GM23338 (cell line): ENCODE measurements around the gene DMBX1. TPM values are rescaled to one million over a fixed set of nuclear protein-coding genes. Genes with fewer than 3 reads are reported as not detected.

Source experiments
- ATAC-seq: fragments of 200-7000 bp; cut with Tn5 transposase; 3 replicates; pipeline ENCODE4 v1.9.1; 2020
- DNase-seq: peaks from one replicate; pipeline ENCODE4 v3.0.0-alpha.2; 2015; ENCODE audit warnings: low spot score
- H2AFZ ChIP-seq: fragments of 200-600 bp; sonication (generic); 2 replicates; pipeline ENCODE4 v1.8.0; 2016; ENCODE audit warnings: antibody characterized with exemption, mild to moderate bottlenecking, moderate library complexity
- H3F3A ChIP-seq: fragments of 200-600 bp; sonication (generic); replicated peaks from 2 replicates; pipeline ENCODE4 v1.8.0; 2017; ENCODE audit warnings: antibody characterized with exemption, mixed run types, low read depth
- H3K27ac ChIP-seq: fragments of 200-600 bp; sonication (generic); 2 replicates; pipeline ENCODE4 v1.6.1; 2016; ENCODE audit warnings: low read depth
- H3K27me3 ChIP-seq: fragments of 200-600 bp; sonication (generic); 2 replicates; pipeline ENCODE4 v1.8.0; 2016; ENCODE audit warnings: mild to moderate bottlenecking, mixed run types, moderate library complexity; ENCODE audit not compliant: insufficient read depth
- H3K36me3 ChIP-seq: fragments of 200-600 bp; sonication (generic); 2 replicates; pipeline ENCODE4 v1.8.0; 2016; ENCODE audit warnings: mild to moderate bottlenecking; ENCODE audit not compliant: insufficient read depth
- H3K4me1 ChIP-seq: fragments of 200-600 bp; sonication (generic); 2 replicates; pipeline ENCODE4 v1.8.0; 2016; ENCODE audit warnings: mild to moderate bottlenecking, moderate library complexity; ENCODE audit not compliant: insufficient read depth
- H3K4me2 ChIP-seq: fragments of 200-600 bp; sonication (generic); 2 replicates; pipeline ENCODE4 v1.7.1; 2017; ENCODE audit warnings: mixed run types
- H3K4me3 ChIP-seq: fragments of 200-600 bp; sonication (generic); 2 replicates; pipeline ENCODE4 v1.6.1; 2016; ENCODE audit warnings: mixed run types
- H3K79me2 ChIP-seq: fragments of 200-600 bp; sonication (generic); replicated peaks from 2 replicates; pipeline ENCODE4 v1.8.0; 2017; ENCODE audit warnings: mild to moderate bottlenecking; ENCODE audit not compliant: insufficient read depth
- H3K9me2 ChIP-seq: fragments of 200-600 bp; sonication (generic); 2 replicates; pipeline ENCODE4 v1.8.0; 2017; ENCODE audit not compliant: insufficient read depth
- H4K20me1 ChIP-seq: fragments of 200-600 bp; sonication (generic); replicated peaks from 2 replicates; pipeline ENCODE4 v1.8.0; 2017; ENCODE audit warnings: mild to moderate bottlenecking; ENCODE audit not compliant: insufficient read depth
- H3K27ac Mint-ChIP-seq: 2 replicates; pipeline ENCODE4 v1.8.0; 2020; ENCODE audit warnings: inconsistent platforms, mild to moderate bottlenecking, moderate library complexity, mixed read lengths
- H3K27me3 Mint-ChIP-seq: 3 replicates; pipeline ENCODE4 v1.8.0; 2022; ENCODE audit warnings: low read depth, mild to moderate bottlenecking, moderate library complexity, mixed read lengths, inconsistent platforms; ENCODE audit not compliant: insufficient read depth, poor library complexity
- H3K36me3 Mint-ChIP-seq: 3 replicates; pipeline ENCODE4 v1.8.0; 2021; ENCODE audit warnings: low read depth, mild to moderate bottlenecking, inconsistent platforms, moderate library complexity, mixed read lengths
- H3K4me1 Mint-ChIP-seq: 3 replicates; pipeline ENCODE4 v1.8.0; 2020; ENCODE audit warnings: mild to moderate bottlenecking, inconsistent platforms, mixed read lengths
- H3K4me3 Mint-ChIP-seq: 3 replicates; pipeline ENCODE4 v1.8.0; 2021; ENCODE audit warnings: moderate library complexity, mild to moderate bottlenecking, inconsistent platforms, mixed read lengths
- H3K9me3 Mint-ChIP-seq: 3 replicates; pipeline ENCODE4 v1.8.0; 2020; ENCODE audit warnings: moderate library complexity, mild to moderate bottlenecking, inconsistent platforms, mixed read lengths
- CREB1 ChIP-seq: fragments of 250-450 bp; sonication (Bioruptor Pico); IDR thresholded peaks from 2 replicates; pipeline ENCODE4 v1.5.0; 2020; ENCODE audit warnings: low read depth, mild to moderate bottlenecking, moderate library complexity
- EZH2 ChIP-seq: fragments of 200-600 bp; sonication (generic); IDR thresholded peaks from one replicate; pipeline ENCODE4 v1.8.0; 2017; ENCODE audit warnings: antibody characterized with exemption, mild to moderate bottlenecking, low read depth; ENCODE audit not compliant: unreplicated experiment
- EZH2phosphoT487 ChIP-seq: fragments of 200-600 bp; sonication (generic); IDR thresholded peaks from one replicate; pipeline ENCODE4 v1.8.1; 2018; ENCODE audit warnings: antibody characterized with exemption; ENCODE audit not compliant: unreplicated experiment
- JUNB ChIP-seq: IDR thresholded peaks from one replicate; pipeline ENCODE4 v1.6.1; 2016; ENCODE audit warnings: antibody characterized with exemption; ENCODE audit not compliant: unreplicated experiment
- NANOG ChIP-seq: IDR thresholded peaks from 2 replicates; pipeline ENCODE4 v1.6.1; 2016; ENCODE audit warnings: antibody characterized with exemption, borderline replicate concordance
- POLR2AphosphoS5 ChIP-seq: IDR thresholded peaks from 2 replicates; pipeline ENCODE4 v1.6.1; 2016; ENCODE audit warnings: antibody characterized with exemption, low read depth
- STAT1 ChIP-seq: IDR thresholded peaks from one replicate; pipeline ENCODE4 v1.6.1; 2016; ENCODE audit warnings: antibody characterized with exemption; ENCODE audit not compliant: unreplicated experiment
- ZNF114 ChIP-seq: fragments of 250-450 bp; sonication (Bioruptor Pico); IDR thresholded peaks from 2 replicates; pipeline ENCODE4 v1.5.0; 2020; ENCODE audit warnings: mild to moderate bottlenecking, moderate library complexity
- ZNF331 ChIP-seq: fragments of 250-450 bp; sonication (Bioruptor Pico); IDR thresholded peaks from 2 replicates; pipeline ENCODE4 v1.5.0; 2020; ENCODE audit warnings: low read depth, mild to moderate bottlenecking, moderate library complexity
- ZNF462 ChIP-seq: fragments of 250-450 bp; sonication (Bioruptor Pico); IDR thresholded peaks from 2 replicates; pipeline ENCODE4 v1.5.0; 2020; ENCODE audit warnings: mild to moderate bottlenecking, moderate library complexity
- polyA plus RNA-seq: library from polyadenylated mRNA; unstranded; fragments of >200 nt; fragmentation: Nextera tagmentation; extraction: Ambion mirVana; gene quantifications from 2 replicates; pipeline ENCODE4 v1.2.1, GENCODE V29; 2016
- total RNA-seq: library from RNA; depleted of rRNA; stranded (reverse); fragments of >200 nt; shearing (Covaris generic); gene quantifications from 2 replicates; pipeline ENCODE4 v1.2.3, GENCODE V29; 2014
- TF ChIP-seq, protein P1 (sequence below): IDR thresholded peaks from 2 replicates; pipeline ENCODE4 v1.6.1; 2016; ENCODE audit warnings: antibody characterized with exemption
- TF ChIP-seq, protein P2 (sequence below), 2 experiments: fragments of 200-600 bp in 1 of 2; sonication (generic) in 1 of 2; conservative IDR thresholded peaks; 2 replicates each; pipeline versions ENCODE4 v1.5.1 to v1.6.1; 2016 to 2017; ENCODE audit warnings: antibody characterized with exemption in 2 of 2, low read depth in 2 of 2, mild to moderate bottlenecking in 2 of 2, moderate library complexity in 1 of 2
- TF ChIP-seq, protein P3 (sequence below): IDR thresholded peaks from one replicate; pipeline ENCODE4 v1.6.1; 2018; ENCODE audit warnings: antibody characterized with exemption; ENCODE audit not compliant: unreplicated experiment

The DMBX1 gene
- total and polyA plus RNA-seq, 2 experiments from 2014 or later, result 0.11 TPM; not detected in 1

- no peak overlapping the region for H3K4me2 ChIP-seq
- H4K20me1 ChIP-seq, result peaks cover 4% of the 10 kb centered on the region; the same call in 1 of the 2 replicates
- H3K4me1 ChIP-seq, result peaks cover 9% of the 10 kb centered on the region; the same call in 1 of the 2 replicates
- Mint-ChIP-seq H3K27ac (no peak overlapping the region), H3K4me3 (no peak overlapping the region), H3K27me3 (peaks cover 58% of the 10 kb centered on the region), H3K36me3 (no peaks in the 10 kb centered on the region; the same call in 2 of the 3 replicates), H3K9me3 (no peaks in the 10 kb centered on the region), H3K4me1 (peaks cover 46% of the 10 kb centered on the region)
- no peaks in the 10 kb centered on the region for H3K79me2 ChIP-seq
- H2AFZ ChIP-seq, result no peak overlapping the region
- H3K4me3 ChIP-seq, result no peak overlapping the region
- no peak for TF ChIP-seq POLR2AphosphoS5
- no peak for TF ChIP-seq ZNF114 (CRISPR knock-in tag)
- TF ChIP-seq, protein P1, sequence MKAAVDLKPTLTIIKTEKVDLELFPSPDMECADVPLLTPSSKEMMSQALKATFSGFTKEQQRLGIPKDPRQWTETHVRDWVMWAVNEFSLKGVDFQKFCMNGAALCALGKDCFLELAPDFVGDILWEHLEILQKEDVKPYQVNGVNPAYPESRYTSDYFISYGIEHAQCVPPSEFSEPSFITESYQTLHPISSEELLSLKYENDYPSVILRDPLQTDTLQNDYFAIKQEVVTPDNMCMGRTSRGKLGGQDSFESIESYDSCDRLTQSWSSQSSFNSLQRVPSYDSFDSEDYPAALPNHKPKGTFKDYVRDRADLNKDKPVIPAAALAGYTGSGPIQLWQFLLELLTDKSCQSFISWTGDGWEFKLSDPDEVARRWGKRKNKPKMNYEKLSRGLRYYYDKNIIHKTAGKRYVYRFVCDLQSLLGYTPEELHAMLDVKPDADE, result no peak
- TF ChIP-seq JUNB, result no peak
- no peak for TF ChIP-seq STAT1
- no peak for TF ChIP-seq ZNF331
- TF ChIP-seq, protein P2, sequence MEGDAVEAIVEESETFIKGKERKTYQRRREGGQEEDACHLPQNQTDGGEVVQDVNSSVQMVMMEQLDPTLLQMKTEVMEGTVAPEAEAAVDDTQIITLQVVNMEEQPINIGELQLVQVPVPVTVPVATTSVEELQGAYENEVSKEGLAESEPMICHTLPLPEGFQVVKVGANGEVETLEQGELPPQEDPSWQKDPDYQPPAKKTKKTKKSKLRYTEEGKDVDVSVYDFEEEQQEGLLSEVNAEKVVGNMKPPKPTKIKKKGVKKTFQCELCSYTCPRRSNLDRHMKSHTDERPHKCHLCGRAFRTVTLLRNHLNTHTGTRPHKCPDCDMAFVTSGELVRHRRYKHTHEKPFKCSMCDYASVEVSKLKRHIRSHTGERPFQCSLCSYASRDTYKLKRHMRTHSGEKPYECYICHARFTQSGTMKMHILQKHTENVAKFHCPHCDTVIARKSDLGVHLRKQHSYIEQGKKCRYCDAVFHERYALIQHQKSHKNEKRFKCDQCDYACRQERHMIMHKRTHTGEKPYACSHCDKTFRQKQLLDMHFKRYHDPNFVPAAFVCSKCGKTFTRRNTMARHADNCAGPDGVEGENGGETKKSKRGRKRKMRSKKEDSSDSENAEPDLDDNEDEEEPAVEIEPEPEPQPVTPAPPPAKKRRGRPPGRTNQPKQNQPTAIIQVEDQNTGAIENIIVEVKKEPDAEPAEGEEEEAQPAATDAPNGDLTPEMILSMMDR (conservative IDR thresholded peaks at IDR 0.05; ENCODE audit: low read depth in 2 of 2), result no peak
- no peak for TF ChIP-seq ZNF462 (CRISPR knock-in tag)
- TF ChIP-seq, protein P3, sequence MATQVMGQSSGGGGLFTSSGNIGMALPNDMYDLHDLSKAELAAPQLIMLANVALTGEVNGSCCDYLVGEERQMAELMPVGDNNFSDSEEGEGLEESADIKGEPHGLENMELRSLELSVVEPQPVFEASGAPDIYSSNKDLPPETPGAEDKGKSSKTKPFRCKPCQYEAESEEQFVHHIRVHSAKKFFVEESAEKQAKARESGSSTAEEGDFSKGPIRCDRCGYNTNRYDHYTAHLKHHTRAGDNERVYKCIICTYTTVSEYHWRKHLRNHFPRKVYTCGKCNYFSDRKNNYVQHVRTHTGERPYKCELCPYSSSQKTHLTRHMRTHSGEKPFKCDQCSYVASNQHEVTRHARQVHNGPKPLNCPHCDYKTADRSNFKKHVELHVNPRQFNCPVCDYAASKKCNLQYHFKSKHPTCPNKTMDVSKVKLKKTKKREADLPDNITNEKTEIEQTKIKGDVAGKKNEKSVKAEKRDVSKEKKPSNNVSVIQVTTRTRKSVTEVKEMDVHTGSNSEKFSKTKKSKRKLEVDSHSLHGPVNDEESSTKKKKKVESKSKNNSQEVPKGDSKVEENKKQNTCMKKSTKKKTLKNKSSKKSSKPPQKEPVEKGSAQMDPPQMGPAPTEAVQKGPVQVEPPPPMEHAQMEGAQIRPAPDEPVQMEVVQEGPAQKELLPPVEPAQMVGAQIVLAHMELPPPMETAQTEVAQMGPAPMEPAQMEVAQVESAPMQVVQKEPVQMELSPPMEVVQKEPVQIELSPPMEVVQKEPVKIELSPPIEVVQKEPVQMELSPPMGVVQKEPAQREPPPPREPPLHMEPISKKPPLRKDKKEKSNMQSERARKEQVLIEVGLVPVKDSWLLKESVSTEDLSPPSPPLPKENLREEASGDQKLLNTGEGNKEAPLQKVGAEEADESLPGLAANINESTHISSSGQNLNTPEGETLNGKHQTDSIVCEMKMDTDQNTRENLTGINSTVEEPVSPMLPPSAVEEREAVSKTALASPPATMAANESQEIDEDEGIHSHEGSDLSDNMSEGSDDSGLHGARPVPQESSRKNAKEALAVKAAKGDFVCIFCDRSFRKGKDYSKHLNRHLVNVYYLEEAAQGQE, result no peak
- no peak for TF ChIP-seq EZH2phosphoT487
- no peak for TF ChIP-seq EZH2
- TF ChIP-seq CREB1 (CRISPR knock-in tag), result no peak
- TF ChIP-seq NANOG, result no peak
- DNase-seq (no peak), ATAC-seq (no peak)
- H3F3A ChIP-seq, result 0 out of 2 replicates have a peak, but pooled peaks cover 13% of the 10 kb centered on the region
- H3K36me3 ChIP-seq, result no peaks in the 10 kb centered on the region
- H3K27ac ChIP-seq, result no peak overlapping the region
- no peaks in the 10 kb centered on the region for H3K9me2 ChIP-seq
- peaks cover 100% of the 10 kb centered on the region for H3K27me3 ChIP-seq
These were observed 24.7 kb upstream of the DMBX1 start for GRCh38 chr1:46464915-46465314.
